Stimulated activated CD8-positive, alpha-beta memory T cell treated with anti-CD3 and anti-CD28 coated beads, Interleukin-7, amount 100 ng/mL, for 24 hours (primary cell): ENCODE results near the gene TSACC.
A peak's percentile ranks its signal among the peaks of the same experiment; 100 is the strongest.
"Not testable (repeated sequence)": the region's sequence is repeated elsewhere in the genome, so short reads cannot be mapped to it uniquely, and the experiment has no call there.

ENCODE experiments used
- DNase-seq: peaks from one replicate; pipeline ENCODE4 v3.0.0-alpha.2; 2020; ENCODE audit warnings: low read depth

TSACC gene

GRCh38 chr1:156338180-156338976, at the start of gene TSACC, which contains the start of gene CCT3:
Gene TSACC (plus strand): TSS chr1:156338526. CDS start chr1:156339758, 1,232 bp downstream.
Gene CCT3 (minus strand): TSS chr1:156338292. CDS start chr1:156338184, 108 bp downstream.
- peak; percentile 97 for DNase-seq

DNA sequence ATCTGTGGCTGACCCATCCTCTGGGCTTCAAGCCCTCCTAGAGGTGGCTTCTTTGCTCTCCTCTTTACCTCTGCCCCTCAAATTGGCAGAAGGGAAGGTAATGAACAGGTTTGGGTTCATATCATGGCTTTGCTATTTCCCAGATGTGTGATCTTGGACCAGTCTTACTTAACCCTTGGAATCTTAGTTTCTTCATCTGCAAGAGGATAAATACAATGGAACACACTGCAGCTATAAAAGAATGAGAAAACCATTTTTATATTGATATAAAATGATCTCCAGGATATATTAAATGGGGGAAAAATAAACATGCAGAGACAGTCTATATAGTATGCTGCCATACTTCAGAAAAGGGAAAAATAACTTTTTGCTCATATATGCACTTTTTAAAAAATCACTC, 48.5 kb upstream of the TSACC start:
- DNase-seq = no peak

- DNase-seq = no peak
Measured at GRCh38 chr1:156291226-156292061, 46.9 kb upstream of the TSACC start.

- no peak for DNase-seq
Measured at GRCh38 chr1:156293098-156293434, 45.3 kb upstream of the TSACC start.

- no peak for DNase-seq
Measured at GRCh38 chr1:156293895-156294294, 44.4 kb upstream of the TSACC start.

GRCh38 chr1:156295391-156295947, 42.9 kb upstream of the TSACC start, which contains the start of gene GLMP:
Gene GLMP (minus strand): TSS chr1:156295679. CDS start chr1:156295645, 34 bp downstream.
- DNase-seq = peak; percentile 17

DNA sequence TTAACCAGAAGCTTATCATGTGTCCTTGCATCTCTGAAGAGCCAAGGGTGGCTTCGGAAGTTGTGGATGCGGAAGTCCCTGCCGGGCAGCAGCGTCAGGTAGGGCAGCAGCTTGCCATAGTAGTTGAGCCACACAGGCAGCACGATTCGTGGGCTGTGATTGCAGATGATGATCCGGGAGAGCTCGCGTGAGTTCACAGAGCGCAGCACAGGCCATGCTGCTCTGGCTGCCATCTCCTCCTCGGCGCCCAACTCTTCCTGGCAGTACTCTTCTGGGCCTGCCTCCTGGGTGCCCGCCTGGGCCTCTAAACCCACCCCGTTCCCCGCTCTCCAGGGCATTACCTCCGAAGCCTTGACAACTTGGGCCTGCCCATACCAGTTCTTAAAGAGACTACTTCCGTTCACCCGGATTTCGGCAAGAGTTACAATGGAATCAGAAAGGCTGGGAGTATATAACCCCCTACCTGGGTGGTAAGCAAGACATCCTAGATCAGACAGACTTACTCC, 39.4 kb upstream of the TSACC start, which contains the start of gene VHLL:
Gene VHLL, minus strand, starts transcription at position 456 of the 506 bp plus-strand sequence. Its CDS starts 118 bp downstream, at position 338.
- DNase-seq = no peak

- no peak for DNase-seq
Measured at GRCh38 chr1:156303241-156303640, 35.1 kb upstream of the TSACC start.

- DNase-seq = no peak
Measured at GRCh38 chr1:156305215-156305614, 33.1 kb upstream of the TSACC start.

GRCh38 chr1:156308078-156308477, 30.2 kb upstream of the TSACC start:
- DNase-seq = no peak

- no peak for DNase-seq
Measured at GRCh38 chr1:156310962-156311361, 27.4 kb upstream of the TSACC start.

DNA sequence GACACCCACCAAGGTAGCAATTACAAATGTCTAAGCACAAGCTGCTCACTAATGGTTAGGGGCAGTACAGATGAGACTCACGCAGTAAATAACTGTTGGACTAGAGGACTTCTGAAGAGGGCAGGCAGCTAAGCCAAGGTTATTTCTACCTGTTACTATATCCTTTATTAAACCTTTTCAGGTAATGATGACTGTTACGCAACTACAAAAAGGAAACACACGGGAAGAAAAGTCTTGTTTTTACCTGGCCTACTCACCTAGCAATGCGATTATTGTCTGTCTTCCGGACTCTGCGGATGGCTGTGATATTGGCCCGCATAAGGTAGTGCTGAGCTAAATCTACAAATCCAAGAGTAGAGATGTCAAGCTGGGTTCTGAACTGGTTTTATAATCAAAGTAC, 21.4 kb upstream of the TSACC start:
- no peak for DNase-seq

DNA sequence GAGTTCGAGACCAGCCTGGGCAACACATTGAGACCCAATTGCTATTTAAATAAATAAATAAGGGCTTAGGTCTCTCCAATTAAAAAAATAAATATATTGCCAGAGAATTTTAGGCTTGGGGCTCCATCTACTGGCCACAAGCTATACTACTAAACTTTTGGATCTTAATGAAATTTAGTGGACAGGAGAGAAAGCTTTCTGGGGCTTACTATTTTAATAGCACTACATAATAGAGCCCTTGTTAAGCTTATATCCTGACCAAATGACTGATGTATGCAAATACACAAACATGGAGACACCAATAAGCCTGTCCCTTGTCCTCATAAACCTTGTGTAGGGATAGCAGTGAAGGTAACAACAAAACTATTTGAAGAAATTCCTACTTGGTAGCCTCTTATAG, 18.7 kb upstream of the TSACC start:
- no peak for DNase-seq

GRCh38 chr1:156320560-156320959, 17.8 kb upstream of the TSACC start:
- DNase-seq = no peak

- DNase-seq = not testable (repeated sequence)
Measured at GRCh38 chr1:156323179-156323578, 15.1 kb upstream of the TSACC start.

DNA sequence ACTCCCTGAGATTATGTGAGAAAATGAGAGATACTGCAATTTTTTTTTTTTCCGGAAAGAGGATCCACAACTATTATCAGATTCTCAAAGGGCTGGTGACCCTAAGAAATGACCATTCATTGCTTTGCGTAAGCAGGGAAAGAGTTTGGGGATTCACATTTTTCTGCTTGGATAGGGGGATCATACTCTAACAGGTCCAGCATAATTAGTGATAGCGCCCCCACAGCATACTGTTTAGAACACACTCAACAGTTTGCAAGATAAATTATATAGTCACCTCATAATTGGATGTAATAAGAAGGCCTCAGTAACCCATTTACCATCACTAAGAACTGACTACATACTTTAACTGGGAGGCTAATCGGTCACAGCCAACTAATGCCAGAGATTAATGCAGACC, 2.1 kb upstream of the TSACC start:
- DNase-seq = no peak

GRCh38 chr1:156337052-156337887, 1.1 kb upstream of the TSACC start:
- DNase-seq = no peak

- no peak for DNase-seq
Measured at GRCh38 chr1:156337888-156338179, 492 bp upstream of the TSACC start.

DNA sequence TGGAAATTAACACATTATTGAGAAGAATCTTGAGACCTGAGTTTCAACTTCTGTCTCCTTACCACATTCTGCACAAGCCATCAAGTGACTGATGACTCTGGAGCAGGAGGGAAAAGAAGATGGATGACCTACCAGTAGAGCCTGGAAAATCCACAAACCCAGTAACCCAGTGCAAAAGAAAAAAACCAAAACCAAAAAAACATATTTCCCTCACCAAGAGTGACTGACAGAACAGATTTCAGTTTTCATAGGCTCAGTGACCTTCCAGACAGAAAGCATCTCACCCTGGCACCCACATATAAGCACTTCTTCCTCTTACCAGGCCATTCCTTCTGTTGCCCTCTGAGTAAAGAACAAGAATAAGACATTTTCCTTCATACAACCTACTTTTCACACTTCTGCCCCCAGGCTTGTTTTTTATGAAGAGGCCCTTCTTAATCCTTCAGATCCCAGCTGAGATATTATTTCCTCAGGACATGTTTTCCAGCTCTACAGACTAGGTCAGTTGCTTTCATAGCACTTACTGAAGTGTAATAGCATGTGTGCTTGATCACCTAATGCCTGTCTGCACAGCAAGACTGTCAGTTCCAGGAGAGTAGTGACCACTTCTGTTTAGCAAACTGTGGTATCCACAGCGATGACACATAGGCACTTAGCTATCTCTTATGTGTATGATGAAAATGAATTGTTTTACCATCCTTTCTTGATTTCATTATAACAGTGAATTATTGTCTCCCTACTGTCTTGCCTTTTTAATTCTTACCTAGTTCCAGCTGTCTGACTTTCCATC, 4.0 kb downstream of the TSACC start:
- no peak for DNase-seq

DNA sequence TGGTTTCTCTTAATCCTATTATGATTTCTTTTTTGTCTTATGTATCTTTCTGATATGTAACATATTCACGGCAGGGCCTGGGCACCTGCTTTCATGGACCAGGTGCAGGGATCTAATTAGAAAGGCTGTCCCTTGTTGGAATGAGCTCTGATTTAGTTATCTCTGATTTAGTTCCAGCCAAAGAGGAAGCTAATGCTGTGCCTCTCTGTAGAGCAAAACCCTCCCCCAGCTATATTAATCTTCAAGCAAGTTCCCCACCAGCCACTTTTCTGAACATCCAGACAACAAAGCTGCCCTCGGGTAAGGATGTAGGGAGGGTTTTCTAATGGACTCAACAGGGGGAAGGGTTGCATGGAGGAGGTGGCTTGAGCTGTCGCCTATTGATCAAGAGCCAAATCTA, 6.1 kb downstream of the TSACC start:
- no peak for DNase-seq

DNA sequence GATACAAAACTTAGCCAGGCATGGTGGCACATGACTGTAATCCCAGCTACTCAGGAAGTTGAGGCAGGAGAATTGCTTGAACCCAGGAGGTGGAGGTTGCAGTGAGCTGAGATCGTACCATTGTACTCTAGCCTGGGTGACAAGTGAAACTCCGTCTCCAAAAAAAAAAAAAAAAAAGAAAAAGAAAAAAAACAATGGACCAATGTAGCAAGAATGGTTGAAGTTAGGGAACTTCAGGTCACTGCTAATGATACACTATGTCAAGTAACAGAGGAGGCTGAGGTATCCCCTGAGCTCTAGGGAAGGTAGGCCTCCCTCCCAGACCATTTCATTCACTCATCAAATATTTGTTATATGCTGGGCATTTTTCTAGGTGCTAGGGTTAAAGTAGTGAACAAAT, 7.7 kb downstream of the TSACC start:
- not testable (repeated sequence) for DNase-seq
